ENCODE results near the gene AGMO. TPM values are rescaled to one million over a fixed set of nuclear protein-coding genes. Genes with fewer than 3 reads are reported as not detected.

AGMO gene
- total RNA-seq, 1 donor from 2014 or later: 0.60 TPM

DNA sequence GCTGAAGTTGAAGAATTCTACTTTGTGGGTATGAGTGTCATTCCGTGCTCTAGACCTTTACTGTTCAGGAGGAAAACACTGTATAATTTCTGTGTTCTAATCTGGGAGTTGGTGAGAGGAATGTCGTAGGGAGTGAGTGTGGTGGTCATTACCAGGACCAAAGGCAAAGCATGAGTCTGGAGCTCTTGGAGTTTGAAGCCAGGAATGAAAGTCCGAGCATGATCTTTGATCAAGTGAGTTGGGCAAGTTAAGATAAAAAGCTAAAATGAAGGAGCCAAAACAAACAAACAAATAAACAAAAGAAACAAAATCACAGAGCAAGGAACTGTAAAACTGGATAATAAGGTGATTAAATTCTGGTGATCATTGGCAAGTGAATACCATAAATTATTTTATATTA, 161.4 kb downstream of the AGMO start:
- H3K27me3 Mint-ChIP-seq (ENCODE audit: low read depth): no peaks in the 10 kb centered on the region
- TF ChIP-seq, protein P1, sequence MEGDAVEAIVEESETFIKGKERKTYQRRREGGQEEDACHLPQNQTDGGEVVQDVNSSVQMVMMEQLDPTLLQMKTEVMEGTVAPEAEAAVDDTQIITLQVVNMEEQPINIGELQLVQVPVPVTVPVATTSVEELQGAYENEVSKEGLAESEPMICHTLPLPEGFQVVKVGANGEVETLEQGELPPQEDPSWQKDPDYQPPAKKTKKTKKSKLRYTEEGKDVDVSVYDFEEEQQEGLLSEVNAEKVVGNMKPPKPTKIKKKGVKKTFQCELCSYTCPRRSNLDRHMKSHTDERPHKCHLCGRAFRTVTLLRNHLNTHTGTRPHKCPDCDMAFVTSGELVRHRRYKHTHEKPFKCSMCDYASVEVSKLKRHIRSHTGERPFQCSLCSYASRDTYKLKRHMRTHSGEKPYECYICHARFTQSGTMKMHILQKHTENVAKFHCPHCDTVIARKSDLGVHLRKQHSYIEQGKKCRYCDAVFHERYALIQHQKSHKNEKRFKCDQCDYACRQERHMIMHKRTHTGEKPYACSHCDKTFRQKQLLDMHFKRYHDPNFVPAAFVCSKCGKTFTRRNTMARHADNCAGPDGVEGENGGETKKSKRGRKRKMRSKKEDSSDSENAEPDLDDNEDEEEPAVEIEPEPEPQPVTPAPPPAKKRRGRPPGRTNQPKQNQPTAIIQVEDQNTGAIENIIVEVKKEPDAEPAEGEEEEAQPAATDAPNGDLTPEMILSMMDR (IDR thresholded peaks at IDR 0.05): no peak
- no peak overlapping the region for H3K27ac Mint-ChIP-seq (ENCODE audit: unreplicated experiment)
- H3K36me3 Mint-ChIP-seq (ENCODE audit: low read depth): no peaks in the 10 kb centered on the region
- no peak for DNase-seq (ENCODE audit: low spot score)
- peaks cover 5% of the 10 kb centered on the region for H3K9me3 Mint-ChIP-seq (ENCODE audit: low read depth)
- H3K4me3 Mint-ChIP-seq (ENCODE audit: unreplicated experiment): no peak overlapping the region
- peaks cover 6% of the 10 kb centered on the region for H3K4me1 Mint-ChIP-seq (ENCODE audit: low read depth)

DNA sequence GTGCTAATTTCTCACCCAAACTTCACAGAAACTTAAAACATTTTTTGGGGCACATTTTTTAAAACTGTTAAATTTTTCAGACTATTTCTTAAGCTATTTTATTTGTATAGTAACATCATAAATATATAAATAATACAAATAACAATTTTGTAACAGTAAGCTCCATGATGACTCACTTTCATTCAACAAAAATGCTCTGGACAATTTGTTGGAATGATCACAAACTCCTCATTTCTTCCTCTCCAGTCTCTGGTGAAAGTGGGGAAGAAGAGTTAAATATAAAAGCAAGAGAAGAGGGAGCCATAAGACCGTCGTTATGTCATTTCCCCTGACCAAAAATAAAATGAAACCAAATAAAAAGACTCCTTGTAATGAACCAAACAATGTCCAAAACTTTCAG, 162.4 kb downstream of the AGMO start:
- no peak overlapping the region for H3K4me3 Mint-ChIP-seq (ENCODE audit: unreplicated experiment)
- no peaks in the 10 kb centered on the region for H3K27me3 Mint-ChIP-seq (ENCODE audit: low read depth)
- H3K36me3 Mint-ChIP-seq (ENCODE audit: low read depth): no peaks in the 10 kb centered on the region
- DNase-seq (ENCODE audit: low spot score): no peak
- H3K9me3 Mint-ChIP-seq (ENCODE audit: low read depth): no peaks in the 10 kb centered on the region
- peaks cover 6% of the 10 kb centered on the region for H3K4me1 Mint-ChIP-seq (ENCODE audit: low read depth)
- TF ChIP-seq, protein P1 (IDR thresholded peaks at IDR 0.05): no peak
- no peak overlapping the region for H3K27ac Mint-ChIP-seq (ENCODE audit: unreplicated experiment)

DNA sequence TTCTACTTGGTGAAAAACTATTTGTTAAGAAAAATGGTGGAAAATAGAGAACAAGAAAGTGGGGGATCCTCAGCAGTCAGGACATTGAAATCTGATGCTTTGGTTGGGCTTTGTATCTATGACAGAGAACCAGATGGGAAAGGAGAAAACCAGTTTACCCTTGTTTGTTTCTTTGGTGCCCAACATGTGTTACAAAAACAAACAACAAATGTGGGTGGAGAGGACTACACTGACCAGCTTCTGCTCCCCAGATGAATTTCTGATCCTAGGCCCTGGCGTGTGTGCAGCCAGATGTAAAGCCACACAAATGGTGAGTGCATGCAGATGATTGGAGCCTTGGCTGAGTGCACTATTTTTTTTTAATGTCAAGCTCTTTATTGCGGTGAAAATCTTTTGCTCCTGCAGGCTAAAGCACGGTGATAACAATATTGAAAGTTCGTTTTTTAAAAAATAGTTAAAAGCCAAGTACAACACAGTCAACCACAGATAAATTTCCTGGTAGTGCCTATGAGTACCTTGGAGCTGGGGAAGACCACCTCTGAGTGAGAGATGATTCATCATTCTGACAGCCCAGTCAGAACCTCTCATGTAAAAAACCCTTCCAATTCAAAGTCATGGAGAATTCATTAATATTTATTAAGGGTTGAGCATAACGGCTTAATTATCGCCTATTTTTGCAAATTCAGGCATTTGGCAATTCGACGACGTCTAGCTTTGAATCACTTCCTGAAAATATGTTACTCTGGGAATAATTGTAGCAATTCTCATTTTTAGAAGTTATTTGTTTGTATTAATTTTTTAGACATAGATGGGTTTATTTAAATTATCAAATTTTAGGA, 163.7 kb downstream of the AGMO start:
- no peak overlapping the region for H3K4me3 Mint-ChIP-seq (ENCODE audit: unreplicated experiment)
- TF ChIP-seq, protein P1 (IDR thresholded peaks at IDR 0.05): no peak

DNA sequence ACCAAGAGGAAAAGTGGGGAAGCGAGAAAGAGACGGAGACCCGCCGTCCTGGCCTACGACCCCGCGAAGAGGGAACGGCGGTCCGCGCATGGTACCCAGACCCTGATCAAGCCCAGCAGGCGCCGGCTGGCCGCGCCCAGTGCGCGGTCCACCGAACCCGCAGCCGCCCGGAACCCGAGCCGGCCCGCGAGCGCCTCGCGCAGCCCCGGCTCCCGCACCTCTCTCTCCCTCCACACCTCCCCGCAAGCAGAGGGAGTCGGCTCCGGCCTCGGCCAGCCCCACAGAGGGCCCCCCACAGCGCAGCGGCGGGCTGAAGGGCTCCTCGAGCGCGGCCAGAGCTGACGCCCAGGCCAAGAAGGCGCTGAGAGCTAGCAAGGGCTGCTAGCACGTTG, 164.7 kb downstream of the AGMO start:
- Mint-ChIP-seq H3K27ac (ENCODE audit: unreplicated experiment) (no peak overlapping the region), H3K36me3 (ENCODE audit: low read depth) (no peaks in the 10 kb centered on the region), H3K4me3 (ENCODE audit: unreplicated experiment) (no peak overlapping the region)

More for the DNA sequence above, 163.7 kb downstream of the AGMO start:
- peaks cover 6% of the 10 kb centered on the region for H3K4me1 Mint-ChIP-seq (ENCODE audit: low read depth)
- no peak for DNase-seq (ENCODE audit: low spot score)
- no peaks in the 10 kb centered on the region for H3K36me3 Mint-ChIP-seq (ENCODE audit: low read depth)
- no peaks in the 10 kb centered on the region for H3K27me3 Mint-ChIP-seq (ENCODE audit: low read depth)
- H3K9me3 Mint-ChIP-seq (ENCODE audit: low read depth): no peaks in the 10 kb centered on the region
- no peak overlapping the region for H3K27ac Mint-ChIP-seq (ENCODE audit: unreplicated experiment)

More for the DNA sequence above, 164.7 kb downstream of the AGMO start:
- TF ChIP-seq, protein P1 (IDR thresholded peaks at IDR 0.05): no peak
- Mint-ChIP-seq H3K4me1 (ENCODE audit: low read depth) (peaks cover 6% of the 10 kb centered on the region), H3K27me3 (ENCODE audit: low read depth) (no peaks in the 10 kb centered on the region), H3K9me3 (ENCODE audit: low read depth) (peaks cover 4% of the 10 kb centered on the region)
- DNase-seq (ENCODE audit: low spot score): no peak

Data from chondrocyte (in vitro differentiated cells).